Endothelial cell of umbilical vein (primary cell): ENCODE results near the gene FAM131C. TPM values are rescaled to one million over a fixed set of nuclear protein-coding genes. Genes with fewer than 3 reads are reported as not detected.

Experiments
- BruUV-seq: library from RNA; stranded (reverse); fragments of 400-500 nt; replicated peaks from 2 replicates; lab custom pipeline; 2021; lab: Mats Ljungman, UMichigan
- CTCF ChIA-PET: fragments of 300-600, 350-600 bp; sonication (Branson Sonifier 250); formaldehyde crosslinking; loops from one replicate; lab custom pipeline; 2021; ENCODE audit warnings: antibody characterized with exemption, inconsistent platforms; lab: Charles Lee
- POLR2A ChIA-PET: fragments of 300-600, 350-600 bp; sonication (Branson Sonifier 250); formaldehyde crosslinking; loops from one replicate; lab custom pipeline; 2021; ENCODE audit warnings: antibody characterized with exemption, inconsistent platforms; lab: Charles Lee
- DNase-seq: peaks from one replicate; pipeline ENCODE4 v3.0.0-alpha.2; 2011; ENCODE audit warnings: low read depth, low spot score
- FAIRE-seq: peaks from 2 replicates; lab custom pipeline; 2011; peaks lifted over from hg19 to GRCh38; lab: Jason Lieb, UNC
- H2AFZ ChIP-seq: 2 replicates; pipeline ENCODE4 v1.6.0; 2012; ENCODE audit warnings: low read depth, low read length, control low read depth, inconsistent platforms
- H3K27ac ChIP-seq: 2 replicates; pipeline ENCODE4 v1.5.1; 2011; ENCODE audit warnings: low read depth, mild to moderate bottlenecking, control low read depth, low read length, moderate library complexity; ENCODE audit not compliant: insufficient read depth
- H3K27me3 ChIP-seq, 2 experiments: 2 replicates each; pipeline versions ENCODE4 v1.6.0 to v1.6.1; 2011; ENCODE audit warnings: low read length in 2 of 2, mixed read lengths in 1 of 2; ENCODE audit not compliant: control insufficient read depth in 2 of 2, insufficient read depth in 2 of 2
- H3K36me3 ChIP-seq, 2 experiments: 2 replicates in 1 of 2; 3 replicates in 1 of 2; pipeline ENCODE4 v1.5.1; 2011; ENCODE audit warnings: low read length in 2 of 2, mild to moderate bottlenecking in 1 of 2, moderate library complexity in 1 of 2; ENCODE audit not compliant: control insufficient read depth in 2 of 2, insufficient read depth in 2 of 2; ENCODE audit errors: extremely low read depth in 1 of 2
- H3K4me1 ChIP-seq: 3 replicates; pipeline ENCODE4 v1.5.1; 2011; ENCODE audit warnings: mild to moderate bottlenecking, low read length; ENCODE audit not compliant: control insufficient read depth, insufficient read depth; ENCODE audit errors: extremely low read depth
- H3K4me2 ChIP-seq: 2 replicates; pipeline ENCODE4 v1.6.1; 2011; ENCODE audit warnings: low read length, control low read depth, mixed read lengths; ENCODE audit not compliant: insufficient read depth
- H3K4me3 ChIP-seq, 3 experiments: fragments of 200-600 bp in 1 of 3; sonication (generic), shearing (Covaris generic) in 1 of 3; replicated peaks in 1 of 3; 2 replicates each; pipeline ENCODE4 v1.5.1; 2011 to 2016; ENCODE audit warnings: control low read depth in 3 of 3, low read length in 3 of 3, mild to moderate bottlenecking in 2 of 3, inconsistent platforms in 1 of 3, low read depth in 1 of 3, moderate library complexity in 1 of 3; ENCODE audit not compliant: insufficient read depth in 1 of 3
- H3K79me2 ChIP-seq: 2 replicates; pipeline ENCODE4 v1.6.0; 2012; ENCODE audit warnings: low read length, inconsistent platforms; ENCODE audit not compliant: control insufficient read depth, insufficient read depth
- H3K9ac ChIP-seq: replicated peaks from 2 replicates; pipeline ENCODE3; 2011; ENCODE audit warnings: low read length, control low read depth; ENCODE audit not compliant: insufficient read depth; ENCODE audit errors: extremely low read depth
- H3K9me1 ChIP-seq: replicated peaks from 3 replicates; pipeline ENCODE4 v1.6.0; 2011; ENCODE audit warnings: mild to moderate bottlenecking, low read length; ENCODE audit not compliant: control insufficient read depth, insufficient read depth; ENCODE audit errors: extremely low read depth
- H3K9me3 ChIP-seq: replicated peaks from 2 replicates; pipeline ENCODE4 v1.5.1; 2012; ENCODE audit warnings: low read length, inconsistent platforms; ENCODE audit not compliant: control insufficient read depth, insufficient read depth
- H4K20me1 ChIP-seq: replicated peaks from 2 replicates; pipeline ENCODE3; 2011; ENCODE audit warnings: mild to moderate bottlenecking, low read length; ENCODE audit not compliant: control insufficient read depth, insufficient read depth; ENCODE audit errors: extremely low read depth
- EZH2 ChIP-seq: IDR thresholded peaks from 2 replicates; pipeline ENCODE4 v1.6.1; 2012; ENCODE audit warnings: borderline replicate concordance, low read depth, mild to moderate bottlenecking, moderate library complexity, low read length, inconsistent platforms; ENCODE audit not compliant: severe bottlenecking
- FOS ChIP-seq: IDR thresholded peaks from 2 replicates; pipeline ENCODE4 v1.6.1; 2011; ENCODE audit warnings: mild to moderate bottlenecking, low read length, moderate library complexity, borderline replicate concordance; ENCODE audit not compliant: insufficient read depth
- GATA2 ChIP-seq: IDR thresholded peaks from 2 replicates; pipeline ENCODE4 v1.7.0; 2011; ENCODE audit warnings: low read depth, mild to moderate bottlenecking, moderate library complexity, mixed read lengths, low read length; ENCODE audit not compliant: insufficient read length, insufficient read depth
- JUN ChIP-seq: IDR thresholded peaks from 2 replicates; pipeline ENCODE4 v1.6.1; 2011; ENCODE audit warnings: borderline replicate concordance, low read depth; ENCODE audit not compliant: insufficient read length, insufficient read depth
- MYC ChIP-seq: IDR thresholded peaks from one replicate; pipeline ENCODE4 v1.6.1; 2011; ENCODE audit warnings: mild to moderate bottlenecking, low read depth, low read length
- POLR2A ChIP-seq: IDR thresholded peaks from 2 replicates; pipeline ENCODE4 v1.6.1; 2012; ENCODE audit warnings: low read depth, mild to moderate bottlenecking, control low read depth, low read length
- POLR2AphosphoS5 ChIP-seq: IDR thresholded peaks from 2 replicates; pipeline ENCODE4 v1.6.1; 2012; ENCODE audit warnings: low read depth, mild to moderate bottlenecking, control low read depth, low read length, moderate library complexity; ENCODE audit not compliant: insufficient read depth
- dilution Hi-C: fragments of 300-500 bp; cut with MboI; formaldehyde crosslinking; loops from one replicate; pipeline ENCODE4 v1.15.0; 2019; ENCODE audit warnings: low sequenced_read_pairs; ENCODE audit not compliant: extremely low pct_ligation_motif_present
- intact Hi-C: fragments of 100-400 bp; cut with micrococcal nuclease; formaldehyde crosslinking; loops from one replicate; pipeline ENCODE4 v1.10.0; 2022
- polyA plus RNA-seq, 4 experiments: library from polyadenylated mRNA; depleted of rRNA in 3 of 4; stranded (reverse) in 3 of 4; unstranded in 1 of 4; fragments of >200 nt; gene quantifications; 2 replicates each; pipeline versions ENCODE4 v1.2.1 to v1.2.3, GENCODE V29; 2011 to 2012; ENCODE audit warnings: missing spikeins in 1 of 4
- total RNA-seq: library from RNA; stranded (reverse); gene quantifications from 2 replicates; pipeline ENCODE4 v1.2.3, GENCODE V29; 2021
- TF ChIP-seq, protein P1 (sequence below), 2 donors: IDR thresholded peaks; 1 replicate in 1 of 2; 2 replicates in 1 of 2; pipeline ENCODE4 v1.5.1; 2011; ENCODE audit warnings: low read length in 2 of 2, mild to moderate bottlenecking in 2 of 2, moderate library complexity in 2 of 2, control low read depth in 1 of 2, inconsistent platforms in 1 of 2, low read depth in 1 of 2; ENCODE audit not compliant: insufficient read depth in 1 of 2; ENCODE audit errors: extremely low read depth in 1 of 2
- TF ChIP-seq, protein P2 (sequence below): IDR thresholded peaks from 2 replicates; pipeline ENCODE4 v1.6.1; 2011; ENCODE audit not compliant: insufficient read depth, insufficient read length

Gene FAM131C
- total and polyA plus RNA-seq, 2 donors (not counting 3 experiments of a cell fraction or from before 2014, with no cell fraction given), result 0.23 TPM; not detected in 1

DNA sequence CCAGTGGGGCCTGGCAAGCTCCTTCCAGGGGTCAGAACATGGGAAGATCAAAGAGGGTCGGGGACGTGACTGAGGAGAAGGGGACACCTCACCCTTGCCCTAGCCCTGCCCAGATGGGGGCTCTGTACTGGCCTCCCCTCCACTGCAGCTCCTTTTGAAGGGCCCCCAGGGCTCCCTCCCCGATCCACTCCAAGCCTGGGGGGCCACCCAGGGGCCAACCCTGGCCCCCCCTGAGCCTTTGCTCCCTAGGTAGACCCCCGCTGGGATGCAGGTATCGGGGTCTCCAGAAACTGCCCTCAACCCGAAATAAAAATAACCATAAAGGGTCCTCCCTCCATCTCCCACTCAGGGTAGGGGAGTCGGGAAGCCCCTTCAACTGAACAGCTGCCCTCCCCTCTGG, 37.4 kb upstream of the FAM131C start:
- POLR2A ChIA-PET, result no interaction called here
- FAIRE-seq, result no peak
- peaks cover 4% of the 10 kb centered on the region for H3K4me1 ChIP-seq

DNA sequence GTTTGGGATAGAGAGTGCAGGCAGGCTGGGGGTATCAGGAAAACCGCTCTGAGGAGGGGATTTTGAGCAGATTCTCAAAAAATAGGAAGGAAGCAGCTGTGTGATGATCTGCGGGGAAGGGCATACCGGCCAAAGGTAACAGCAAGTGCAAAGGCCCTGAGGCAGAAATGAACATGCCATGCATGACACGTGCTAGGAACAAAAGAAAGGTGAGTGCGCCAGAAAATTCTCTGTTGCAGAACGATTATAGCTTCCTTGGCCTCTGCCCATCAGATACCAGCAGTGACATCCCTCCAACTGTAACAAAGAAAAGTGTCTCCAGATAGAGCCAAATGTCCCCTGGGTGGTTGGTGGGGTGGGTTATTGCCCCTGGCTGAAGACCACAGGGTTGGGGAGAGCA, 37.0 kb upstream of the FAM131C start:
- dilution Hi-C loops, result no loop called here
- H4K20me1 ChIP-seq, result no peaks in the 10 kb centered on the region
- no peak overlapping the region for H3K4me2 ChIP-seq
- H3K79me2 ChIP-seq, result no peaks in the 10 kb centered on the region
- FAIRE-seq (no peak), DNase-seq (no peak)
- H3K9me3 ChIP-seq, result peaks cover 2% of the 10 kb centered on the region
- intact Hi-C loops, result no loop called here
- H2AFZ ChIP-seq, result no peak overlapping the region
- H3K36me3 ChIP-seq, result no peaks in the 10 kb centered on the region
- H3K4me1 ChIP-seq, result peaks cover 4% of the 10 kb centered on the region
- ChIA-PET POLR2A (no interaction called here), CTCF (interaction anchor here (0.9 to 1.5 kb wide), 2 partner anchors 7 to 9 kb away, joined by 3 read pairs; no protein-coding TSS in a partner anchor)
- H3K9ac ChIP-seq, result no peak overlapping the region
- H3K27ac ChIP-seq, result no peak overlapping the region
- TF ChIP-seq JUN, result no peak
- no peak for TF ChIP-seq FOS
- TF ChIP-seq, protein P1, sequence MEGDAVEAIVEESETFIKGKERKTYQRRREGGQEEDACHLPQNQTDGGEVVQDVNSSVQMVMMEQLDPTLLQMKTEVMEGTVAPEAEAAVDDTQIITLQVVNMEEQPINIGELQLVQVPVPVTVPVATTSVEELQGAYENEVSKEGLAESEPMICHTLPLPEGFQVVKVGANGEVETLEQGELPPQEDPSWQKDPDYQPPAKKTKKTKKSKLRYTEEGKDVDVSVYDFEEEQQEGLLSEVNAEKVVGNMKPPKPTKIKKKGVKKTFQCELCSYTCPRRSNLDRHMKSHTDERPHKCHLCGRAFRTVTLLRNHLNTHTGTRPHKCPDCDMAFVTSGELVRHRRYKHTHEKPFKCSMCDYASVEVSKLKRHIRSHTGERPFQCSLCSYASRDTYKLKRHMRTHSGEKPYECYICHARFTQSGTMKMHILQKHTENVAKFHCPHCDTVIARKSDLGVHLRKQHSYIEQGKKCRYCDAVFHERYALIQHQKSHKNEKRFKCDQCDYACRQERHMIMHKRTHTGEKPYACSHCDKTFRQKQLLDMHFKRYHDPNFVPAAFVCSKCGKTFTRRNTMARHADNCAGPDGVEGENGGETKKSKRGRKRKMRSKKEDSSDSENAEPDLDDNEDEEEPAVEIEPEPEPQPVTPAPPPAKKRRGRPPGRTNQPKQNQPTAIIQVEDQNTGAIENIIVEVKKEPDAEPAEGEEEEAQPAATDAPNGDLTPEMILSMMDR (IDR thresholded peaks at IDR 0.05; ENCODE audit: extremely low read depth in 1 of 2, insufficient read depth in 1 of 2, low read depth in 1 of 2, low read length in 2 of 2), result no peak
- TF ChIP-seq POLR2AphosphoS5, result no peak
- TF ChIP-seq, protein P2, sequence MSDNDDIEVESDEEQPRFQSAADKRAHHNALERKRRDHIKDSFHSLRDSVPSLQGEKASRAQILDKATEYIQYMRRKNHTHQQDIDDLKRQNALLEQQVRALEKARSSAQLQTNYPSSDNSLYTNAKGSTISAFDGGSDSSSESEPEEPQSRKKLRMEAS, result no peak
- no peak for TF ChIP-seq EZH2
- TF ChIP-seq POLR2A, result no peak
- TF ChIP-seq MYC, result no peak
- TF ChIP-seq GATA2, result no peak
- no TSS peak for BruUV-seq
- no peaks in the 10 kb centered on the region for H3K27me3 ChIP-seq
- no peaks in the 10 kb centered on the region for H3K9me1 ChIP-seq
- no peak overlapping the region for H3K4me3 ChIP-seq

More for the DNA sequence above, 37.4 kb upstream of the FAM131C start:
- Histone ChIP-seq H3K9me3 (peaks cover 2% of the 10 kb centered on the region), H3K36me3 (no peaks in the 10 kb centered on the region), H3K79me2 (no peaks in the 10 kb centered on the region), H3K9ac (no peak overlapping the region), H4K20me1 (no peaks in the 10 kb centered on the region), H3K4me2 (no peak overlapping the region), H3K27me3 (no peaks in the 10 kb centered on the region), H2AFZ (no peak overlapping the region), H3K27ac (no peak overlapping the region), H3K4me3 (no peak overlapping the region), H3K9me1 (no peaks in the 10 kb centered on the region)
- TF ChIP-seq, protein P1 (IDR thresholded peaks at IDR 0.05; ENCODE audit: extremely low read depth in 1 of 2, insufficient read depth in 1 of 2, low read depth in 1 of 2, low read length in 2 of 2), result no peak
- no peak for TF ChIP-seq FOS
- TF ChIP-seq POLR2AphosphoS5, result no peak
- TF ChIP-seq POLR2A, result no peak
- no peak for TF ChIP-seq JUN
- DNase-seq, result no peak
- dilution Hi-C loops (no loop called here), intact Hi-C loops (no loop called here)
- no TSS peak for BruUV-seq
- CTCF ChIA-PET, result interaction anchor here (0.9 kb wide), 1 partner anchor 9 kb away, joined by 3 read pairs; no protein-coding TSS in a partner anchor
